Left lung (tissue), 10 donors: ENCODE results near the gene MDM2. TPM values are rescaled to one million over a fixed set of nuclear protein-coding genes. Genes with fewer than 3 reads are reported as not detected.
A peak's percentile ranks its signal among the peaks of the same experiment; 100 is the strongest.

Experiments used
- ATAC-seq: fragments of 200-7000 bp; cut with Tn5 transposase; one replicate; pipeline ENCODE4 v1.9.1; 2020; ENCODE audit warnings: moderate library complexity
- DNase-seq, 4 donors: peaks; one replicate each; pipeline ENCODE4 v3.0.0-alpha.2; 2013 to 2020
- H3K27ac ChIP-seq, 2 donors: fragments of 200-600 bp; sonication (generic) in 1 of 2; one replicate each; pipeline versions ENCODE4 v1.5.0 to v1.8.0; 2020 to 2021
- H3K27me3 ChIP-seq, 2 donors: fragments of 200-600 bp; sonication (generic) in 1 of 2; one replicate each; pipeline versions ENCODE4 v1.5.0 to v1.8.0; 2020 to 2021
- H3K36me3 ChIP-seq, 2 donors: fragments of 200-600 bp; sonication (generic) in 1 of 2; one replicate each; pipeline versions ENCODE4 v1.5.0 to v1.8.0; 2020 to 2021
- H3K4me1 ChIP-seq, 2 donors: fragments of 200-600 bp; one replicate each; pipeline ENCODE4 v1.8.0; 2021
- H3K4me3 ChIP-seq, 2 donors: fragments of 200-600 bp; sonication (generic) in 1 of 2; one replicate each; pipeline versions ENCODE4 v1.5.0 to v1.8.0; 2020 to 2021; ENCODE audit warnings: mild to moderate bottlenecking in 1 of 2
- H3K9me3 ChIP-seq, 2 donors: fragments of 200-600 bp; sonication (generic) in 1 of 2; one replicate each; pipeline versions ENCODE4 v1.5.0 to v1.8.0; 2020 to 2021
- intact Hi-C, 2 donors: fragments of 100-400 bp; cut with DNase I; formaldehyde crosslinking; loops; one replicate each; pipeline versions ENCODE4 v1.11.2 to v1.14.2; 2022
- polyA plus RNA-seq, 6 donors: library from polyadenylated mRNA; unstranded; fragments of 120-200 nt; gene quantifications; one replicate each; pipeline ENCODE4 v1.2.1, GENCODE V29; 2013; ENCODE audit not compliant: insufficient read length in 6 of 6
- total RNA-seq, 2 donors: library from RNA; stranded (reverse); fragmentation: NEBNext Ultra II Directional; extraction: Animal tissue kit (Norgen Biotek cat#: 25700); gene quantifications; one replicate each; pipeline ENCODE4 v1.2.1, GENCODE V29; 2021
- TF ChIP-seq, protein P1 (sequence below), 2 donors: fragments of 200-600 bp; sonication (generic) in 1 of 2; IDR thresholded peaks; one replicate each; pipeline versions ENCODE4 v1.5.0 to v1.8.0; 2021; ENCODE audit warnings: antibody characterized with exemption in 2 of 2
- donor health status: DM: no; HTN: yes; CAD: no.
- donor health status: DM: no; HTN: no; CAD: no.

MDM2 gene
- total and polyA plus RNA-seq, 8 donors = 89.3 to 174 (median 120) TPM

DNA sequence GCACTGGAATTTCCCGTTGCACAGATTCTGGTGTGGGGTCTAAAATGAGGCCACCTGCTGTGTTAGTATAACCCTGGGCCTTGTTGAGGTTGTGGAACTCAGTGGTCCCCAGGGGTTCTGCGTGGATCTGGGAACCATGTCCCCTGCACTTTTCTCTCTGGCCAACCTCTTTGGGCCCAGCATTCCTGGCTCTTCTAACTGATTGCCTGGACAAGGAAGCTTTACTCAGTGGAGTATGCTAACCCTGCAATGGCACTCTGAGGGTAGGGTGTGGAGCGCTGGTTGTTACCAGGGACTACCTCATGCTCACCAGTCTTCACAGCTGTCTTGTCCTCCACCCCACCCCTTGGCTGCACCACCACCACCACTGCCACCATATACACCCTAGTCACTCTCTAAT lies 85.8 kb downstream of the MDM2 start:
- H3K4me1 ChIP-seq = peaks cover 7 to 22% of the 10 kb centered on the region in 2 donors
- no peaks in the 10 kb centered on the region for H3K27me3 ChIP-seq
- H3K27ac ChIP-seq = no peak overlapping the region
- no peak for DNase-seq
- no peaks in the 10 kb centered on the region for H3K9me3 ChIP-seq
- TF ChIP-seq, protein P1, sequence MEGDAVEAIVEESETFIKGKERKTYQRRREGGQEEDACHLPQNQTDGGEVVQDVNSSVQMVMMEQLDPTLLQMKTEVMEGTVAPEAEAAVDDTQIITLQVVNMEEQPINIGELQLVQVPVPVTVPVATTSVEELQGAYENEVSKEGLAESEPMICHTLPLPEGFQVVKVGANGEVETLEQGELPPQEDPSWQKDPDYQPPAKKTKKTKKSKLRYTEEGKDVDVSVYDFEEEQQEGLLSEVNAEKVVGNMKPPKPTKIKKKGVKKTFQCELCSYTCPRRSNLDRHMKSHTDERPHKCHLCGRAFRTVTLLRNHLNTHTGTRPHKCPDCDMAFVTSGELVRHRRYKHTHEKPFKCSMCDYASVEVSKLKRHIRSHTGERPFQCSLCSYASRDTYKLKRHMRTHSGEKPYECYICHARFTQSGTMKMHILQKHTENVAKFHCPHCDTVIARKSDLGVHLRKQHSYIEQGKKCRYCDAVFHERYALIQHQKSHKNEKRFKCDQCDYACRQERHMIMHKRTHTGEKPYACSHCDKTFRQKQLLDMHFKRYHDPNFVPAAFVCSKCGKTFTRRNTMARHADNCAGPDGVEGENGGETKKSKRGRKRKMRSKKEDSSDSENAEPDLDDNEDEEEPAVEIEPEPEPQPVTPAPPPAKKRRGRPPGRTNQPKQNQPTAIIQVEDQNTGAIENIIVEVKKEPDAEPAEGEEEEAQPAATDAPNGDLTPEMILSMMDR (IDR thresholded peaks at IDR 0.05) = no peak
- H3K4me3 ChIP-seq = no peak overlapping the region
- no peak for ATAC-seq
- peaks cover 0 to 9% of the 10 kb centered on the region in 2 donors for H3K36me3 ChIP-seq
- intact Hi-C loops = no loop called here

DNA sequence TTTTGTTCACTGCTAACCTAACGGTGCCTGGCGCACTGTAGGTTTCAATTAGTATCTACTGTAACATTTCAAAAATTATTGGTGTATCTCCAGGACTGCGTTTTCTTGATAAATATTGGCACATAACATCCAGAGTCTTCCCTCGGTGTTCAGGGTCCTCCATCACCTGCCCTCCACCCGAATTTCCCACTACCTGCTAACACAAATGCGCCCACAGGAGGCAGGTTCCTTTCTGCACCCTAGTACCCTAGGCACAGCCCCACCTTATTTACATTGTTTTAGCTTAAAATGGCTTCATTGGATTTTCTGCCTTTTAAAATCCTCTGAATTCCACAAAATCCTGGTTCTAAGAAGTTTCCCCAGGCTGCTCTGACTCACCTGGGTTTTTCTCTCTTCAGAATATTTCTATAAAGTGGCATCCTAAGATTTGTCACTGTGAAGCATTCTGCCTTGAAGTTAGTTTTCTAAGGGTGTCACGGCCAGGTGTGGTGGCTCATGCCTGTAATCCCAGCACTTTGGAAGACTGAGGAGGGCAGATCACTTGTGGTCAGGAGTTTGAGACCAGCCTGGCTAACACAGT lies 86.4 kb downstream of the MDM2 start:
- no peak for DNase-seq
- Histone ChIP-seq H3K27me3 (no peaks in the 10 kb centered on the region), H3K27ac (no peak overlapping the region), H3K36me3 (peaks cover 0 to 9% of the 10 kb centered on the region in 2 donors), H3K9me3 (no peaks in the 10 kb centered on the region), H3K4me1 (peaks cover 7 to 27% of the 10 kb centered on the region in 2 donors), H3K4me3 (no peak overlapping the region)
- TF ChIP-seq, protein P1 (IDR thresholded peaks at IDR 0.05) = no peak
- intact Hi-C loops = no loop called here
- no peak for ATAC-seq

DNA sequence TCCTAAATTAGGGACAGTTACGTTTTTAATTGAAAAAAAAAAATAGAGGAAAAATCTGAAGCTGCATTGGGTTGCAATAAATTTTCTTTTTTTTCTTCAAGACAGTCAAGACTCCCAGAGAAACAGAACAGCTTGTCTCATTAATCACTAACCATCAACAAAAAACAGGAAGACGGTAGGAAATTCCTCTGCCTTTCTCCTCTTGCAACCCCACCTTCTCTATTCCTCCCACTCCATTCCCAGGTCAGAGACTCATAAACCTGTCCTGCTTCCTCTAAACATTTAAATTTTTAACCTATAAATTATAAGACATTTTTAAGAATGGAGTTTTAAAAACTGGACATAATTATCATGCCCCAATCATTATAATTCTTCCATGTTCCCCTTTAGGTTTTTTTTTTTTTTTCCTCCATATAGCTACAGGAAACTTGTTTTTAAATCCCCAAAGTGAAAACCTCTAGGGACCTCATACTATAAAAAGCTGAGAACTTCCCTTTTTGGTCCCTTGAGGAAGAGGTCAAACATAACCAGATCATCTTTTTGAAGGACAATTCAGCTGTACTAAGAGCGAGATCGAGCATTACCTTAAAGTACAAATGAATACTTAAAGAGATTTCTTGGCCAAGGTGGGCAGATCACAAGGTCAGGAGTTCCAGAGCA lies 89.0 kb downstream of the MDM2 start:
- Histone ChIP-seq H3K9me3 (no peaks in the 10 kb centered on the region), H3K4me3 (no peak overlapping the region), H3K4me1 (peaks cover 4 to 24% of the 10 kb centered on the region in 2 donors), H3K27me3 (no peaks in the 10 kb centered on the region), H3K27ac (no peak overlapping the region), H3K36me3 (peaks cover 0 to 9% of the 10 kb centered on the region in 2 donors)
- TF ChIP-seq, protein P1 (IDR thresholded peaks at IDR 0.05) = no peak
- DNase-seq (no peak), ATAC-seq (no peak)
- intact Hi-C loops = no loop called here

DNA sequence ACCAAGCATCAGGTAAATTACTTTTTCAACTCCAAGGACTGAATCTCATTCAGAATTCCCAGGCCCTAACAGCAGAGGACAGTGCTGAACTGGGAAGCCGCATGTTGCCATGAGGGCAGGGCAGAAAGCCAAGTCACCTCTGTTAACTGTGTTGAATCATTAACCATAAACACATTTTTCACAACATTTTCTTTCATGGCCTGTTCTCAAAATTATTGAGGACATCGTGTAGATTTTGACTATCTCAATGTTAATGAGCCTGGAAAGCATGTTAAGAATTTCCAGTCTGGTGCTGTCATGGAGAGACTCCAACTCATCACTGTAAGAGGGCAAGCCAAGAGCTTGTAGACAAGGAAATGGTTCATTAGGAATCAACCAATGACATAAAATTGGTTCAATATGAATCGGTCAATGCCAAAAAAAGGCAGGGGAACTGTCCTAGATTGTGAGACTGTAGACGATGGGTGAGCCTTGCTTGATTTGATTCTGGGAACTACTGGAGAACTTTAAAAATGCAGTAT lies 91.3 kb downstream of the MDM2 start:
- H3K27me3 ChIP-seq = no peaks in the 10 kb centered on the region
- intact Hi-C loops = no loop called here
- H3K9me3 ChIP-seq = no peaks in the 10 kb centered on the region
- peak overlapping the region in 1 of 2 donors; percentile 2 for H3K27ac ChIP-seq
- peak in 2 of 4 donors; percentile 39 to 56 for DNase-seq
- peak; percentile 67 for ATAC-seq
- peaks cover 0 to 9% of the 10 kb centered on the region in 2 donors for H3K36me3 ChIP-seq
- H3K4me3 ChIP-seq = no peak overlapping the region
- TF ChIP-seq, protein P1 (IDR thresholded peaks at IDR 0.05) = peak in 1 of 2 donors; percentile 17
- peaks cover 4 to 29% of the 10 kb centered on the region in 2 donors for H3K4me1 ChIP-seq

DNA sequence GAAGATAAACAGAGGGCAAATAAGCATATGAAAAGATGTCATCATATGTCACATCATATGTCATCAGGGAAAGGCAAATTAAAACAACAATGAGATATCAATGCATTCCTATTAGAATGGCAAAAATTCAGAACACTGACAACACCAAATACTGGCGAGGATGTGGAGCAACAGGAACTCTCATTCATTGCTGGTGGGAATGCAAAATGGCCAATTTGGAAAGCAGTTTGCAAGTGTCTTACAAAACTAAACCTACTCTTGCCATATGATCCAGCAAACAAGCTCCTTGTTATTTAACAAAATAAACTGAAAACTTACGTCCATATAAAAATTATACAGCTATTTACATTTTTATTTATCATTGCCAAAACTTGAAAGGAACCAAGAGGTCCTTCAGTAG lies 92.3 kb downstream of the MDM2 start:
- H3K36me3 ChIP-seq = peaks cover 0 to 9% of the 10 kb centered on the region in 2 donors
- H3K9me3 ChIP-seq = no peaks in the 10 kb centered on the region
- no peak overlapping the region for H3K4me3 ChIP-seq
- intact Hi-C loops = no loop called here
- peaks cover 4 to 29% of the 10 kb centered on the region in 2 donors for H3K4me1 ChIP-seq
- DNase-seq (no peak), ATAC-seq (no peak)
- TF ChIP-seq, protein P1 (IDR thresholded peaks at IDR 0.05) = no peak
- no peaks in the 10 kb centered on the region for H3K27me3 ChIP-seq
- H3K27ac ChIP-seq = no peak overlapping the region
